Neural cell (in vitro differentiated cells): ENCODE data around the gene UBE4A. TPM values are rescaled to one million over a fixed set of nuclear protein-coding genes. Genes with fewer than 3 reads are reported as not detected.

Source experiments
- H2AFZ ChIP-seq: fragments of 200-600, 300-800 bp; sonication (generic), shearing (Covaris generic); 2 replicates; pipeline ENCODE4 v1.6.0; 2014; ENCODE audit warnings: low read depth, mild to moderate bottlenecking, antibody characterized with exemption, low read length, moderate library complexity
- H3F3A ChIP-seq: fragments of 200-600 bp; shearing (Covaris generic); 2 replicates; pipeline ENCODE4 v1.6.1; 2016; ENCODE audit warnings: mild to moderate bottlenecking, moderate library complexity, mixed read lengths, antibody characterized with exemption, low read length; ENCODE audit not compliant: insufficient read depth, poor library complexity, severe bottlenecking
- H3K27ac ChIP-seq: fragments of 200-600, 300-800 bp; sonication (generic), shearing (Covaris generic); 2 replicates; pipeline ENCODE4 v1.5.1; 2014; ENCODE audit warnings: mild to moderate bottlenecking, low read length, moderate library complexity
- H3K27me3 ChIP-seq: fragments of 300-800, 200-600 bp; sonication (generic), shearing (Covaris generic); 2 replicates; pipeline ENCODE4 v1.6.0; 2014; ENCODE audit warnings: mild to moderate bottlenecking, low read depth, low read length, moderate library complexity; ENCODE audit not compliant: insufficient read depth
- H3K36me3 ChIP-seq: fragments of 300-800, 200-600 bp; sonication (generic), shearing (Covaris generic); 2 replicates; pipeline ENCODE4 v1.5.1; 2014; ENCODE audit warnings: mild to moderate bottlenecking, antibody characterized with exemption, low read length, moderate library complexity; ENCODE audit not compliant: insufficient read depth
- H3K4me2 ChIP-seq: fragments of 300-800, 200-600 bp; sonication (generic), shearing (Covaris generic); 2 replicates; pipeline ENCODE4 v1.6.0; 2014; ENCODE audit warnings: mild to moderate bottlenecking, low read length
- H3K4me3 ChIP-seq: fragments of 300-800, 200-600 bp; sonication (generic), shearing (Covaris generic); 2 replicates; pipeline ENCODE4 v1.5.1; 2014; ENCODE audit warnings: mild to moderate bottlenecking, low read length, moderate library complexity
- H3K79me2 ChIP-seq: fragments of 200-600 bp; shearing (Covaris generic); replicated peaks from 2 replicates; pipeline ENCODE4 v1.6.0; 2014; ENCODE audit warnings: mild to moderate bottlenecking, low read length, moderate library complexity; ENCODE audit not compliant: insufficient read depth
- H3K9ac ChIP-seq: fragments of 300-800, 200-600 bp; sonication (generic), shearing (Covaris generic); 2 replicates; pipeline ENCODE4 v1.6.1; 2016; ENCODE audit warnings: mild to moderate bottlenecking, low read length, mixed read lengths
- H3K9me2 ChIP-seq: fragments of 200-600 bp; shearing (Covaris generic); 2 replicates; pipeline ENCODE4 v1.6.1; 2016; ENCODE audit warnings: mild to moderate bottlenecking, low read length, mixed read lengths; ENCODE audit not compliant: insufficient read depth
- H3K9me3 ChIP-seq: fragments of 200-600, 300-800 bp; sonication (generic), shearing (Covaris generic); 2 replicates; pipeline ENCODE4 v1.6.1; 2016; ENCODE audit warnings: mild to moderate bottlenecking, mixed run types, low read length, moderate library complexity, mixed read lengths
- H4K20me1 ChIP-seq: fragments of 200-600 bp; shearing (Covaris generic); 2 replicates; pipeline ENCODE4 v1.6.1; 2016; ENCODE audit warnings: mild to moderate bottlenecking, mixed run types; ENCODE audit not compliant: insufficient read depth
- CTCF ChIP-seq: fragments of 450-650 bp; IDR thresholded peaks from 2 replicates; pipeline ENCODE4 v1.5.1; 2014; ENCODE audit warnings: antibody characterized with exemption, mild to moderate bottlenecking, moderate library complexity; ENCODE audit not compliant: poor library complexity, severe bottlenecking
- EP300 ChIP-seq: fragments of 450-650 bp; conservative IDR thresholded peaks from 2 replicates; pipeline ENCODE4 v1.6.1; 2014; ENCODE audit warnings: antibody characterized with exemption, mild to moderate bottlenecking, moderate library complexity; ENCODE audit not compliant: poor library complexity, severe bottlenecking
- EZH2 ChIP-seq: fragments of 200-600, 300-800 bp; shearing (Covaris generic), sonication (generic); IDR thresholded peaks from 2 replicates; pipeline ENCODE4 v1.6.1; 2014; ENCODE audit warnings: antibody characterized with exemption, low read length, borderline replicate concordance, mild to moderate bottlenecking; ENCODE audit not compliant: insufficient read depth, poor library complexity, severe bottlenecking
- MXI1 ChIP-seq: fragments of 450-650 bp; conservative IDR thresholded peaks from 2 replicates; pipeline ENCODE4 v1.6.1; 2014; ENCODE audit warnings: antibody characterized with exemption, mild to moderate bottlenecking; ENCODE audit not compliant: poor library complexity, severe bottlenecking
- POLR2AphosphoS5 ChIP-seq: IDR thresholded peaks from 2 replicates; pipeline ENCODE4 v1.6.1; 2012
- RAD21 ChIP-seq: fragments of 450-650 bp; conservative IDR thresholded peaks from 2 replicates; pipeline ENCODE4 v1.6.1; 2014; ENCODE audit warnings: antibody characterized with exemption, mild to moderate bottlenecking, moderate library complexity
- SMC3 ChIP-seq: fragments of 450-650 bp; conservative IDR thresholded peaks from 2 replicates; pipeline ENCODE4 v1.6.1; 2014; ENCODE audit warnings: antibody characterized with exemption, mild to moderate bottlenecking, moderate library complexity; ENCODE audit not compliant: poor library complexity
- TAF1 ChIP-seq: IDR thresholded peaks from 2 replicates; pipeline ENCODE4 v1.6.1; 2012; ENCODE audit warnings: low read depth
- polyA minus RNA-seq: library from RNA; depleted of rRNA, polyadenylated mRNA; stranded (reverse); fragments of >200 nt; gene quantifications from 2 replicates; pipeline ENCODE4 v1.2.3, GENCODE V29; 2014
- polyA plus RNA-seq: library from polyadenylated mRNA; depleted of rRNA; stranded (reverse); fragments of >200 nt; gene quantifications from 2 replicates; pipeline ENCODE4 v1.2.3, GENCODE V29; 2014
- TF ChIP-seq, protein P1 (sequence below): IDR thresholded peaks from 2 replicates; pipeline ENCODE4 v1.6.1; 2012; ENCODE audit warnings: borderline replicate concordance

Gene UBE4A
- polyA plus RNA-seq = 33.0 and 36.9 TPM in 2 replicates
- 61.6 and 70.0 TPM in 2 replicates for polyA minus RNA-seq

DNA sequence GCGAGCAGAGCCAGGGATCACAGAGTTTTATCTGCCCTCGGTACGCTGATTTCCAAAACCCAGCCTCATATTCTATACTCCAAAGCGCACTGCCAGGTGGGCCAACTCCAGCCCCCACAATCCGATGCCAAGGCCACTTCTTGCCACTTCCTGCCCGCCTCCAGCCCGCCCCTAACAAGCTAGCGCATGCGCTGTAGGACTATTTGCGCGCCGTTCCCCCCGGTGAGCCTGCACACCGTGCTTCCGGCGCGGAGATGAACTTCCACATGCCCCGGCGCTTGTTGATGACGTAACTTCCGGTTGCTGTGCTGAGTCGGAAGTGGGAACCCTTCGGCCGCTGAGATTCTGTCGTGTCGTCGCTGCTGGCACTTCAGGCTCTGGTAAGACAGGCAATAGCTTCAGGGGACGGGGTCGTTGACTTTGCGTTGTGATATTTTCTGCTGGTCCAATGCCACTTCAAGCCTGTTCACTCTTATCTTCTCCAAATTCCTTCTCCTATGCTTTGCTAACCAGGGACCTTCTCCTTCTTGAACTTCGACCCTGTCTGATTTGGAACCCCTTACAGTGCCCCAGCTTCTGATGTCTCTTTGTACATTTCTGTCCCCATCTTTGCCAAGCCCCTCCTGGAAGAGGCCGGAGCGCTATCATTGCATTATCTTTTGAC, at the start of gene UBE4A:
TSS of gene UBE4A (plus strand) at position 306 of the 664 bp plus-strand sequence. CDS start 5,481 bp downstream, outside the sequence.
- Histone ChIP-seq H4K20me1 (no peaks in the 10 kb centered on the region), H3K9me3 (no peaks in the 10 kb centered on the region), H3K79me2 (peaks cover 29% of the 10 kb centered on the region), H3K4me3 (peak within 1 kb of the TSS; percentile 73), H3K9ac (peak within 1 kb of the TSS; percentile 74), H3K27me3 (no peaks in the 10 kb centered on the region), H3F3A (no peaks in the 10 kb centered on the region), H3K36me3 (no peaks in the 10 kb centered on the region), H3K4me2 (peak within 1 kb of the TSS; percentile 97), H2AFZ (peak within 1 kb of the TSS; percentile 97), H3K9me2 (no peaks in the 10 kb centered on the region), H3K27ac (peak within 1 kb of the TSS; percentile 75)
- TF ChIP-seq TAF1 (peak; percentile 78), SMC3 (peak; percentile 39), EZH2 (no peak), POLR2AphosphoS5 (peak; percentile 93), EP300 (peak; percentile 62), RAD21 (peak; percentile 47), MXI1 (peak; percentile 83), CTCF (no peak)
- TF ChIP-seq, protein P1, sequence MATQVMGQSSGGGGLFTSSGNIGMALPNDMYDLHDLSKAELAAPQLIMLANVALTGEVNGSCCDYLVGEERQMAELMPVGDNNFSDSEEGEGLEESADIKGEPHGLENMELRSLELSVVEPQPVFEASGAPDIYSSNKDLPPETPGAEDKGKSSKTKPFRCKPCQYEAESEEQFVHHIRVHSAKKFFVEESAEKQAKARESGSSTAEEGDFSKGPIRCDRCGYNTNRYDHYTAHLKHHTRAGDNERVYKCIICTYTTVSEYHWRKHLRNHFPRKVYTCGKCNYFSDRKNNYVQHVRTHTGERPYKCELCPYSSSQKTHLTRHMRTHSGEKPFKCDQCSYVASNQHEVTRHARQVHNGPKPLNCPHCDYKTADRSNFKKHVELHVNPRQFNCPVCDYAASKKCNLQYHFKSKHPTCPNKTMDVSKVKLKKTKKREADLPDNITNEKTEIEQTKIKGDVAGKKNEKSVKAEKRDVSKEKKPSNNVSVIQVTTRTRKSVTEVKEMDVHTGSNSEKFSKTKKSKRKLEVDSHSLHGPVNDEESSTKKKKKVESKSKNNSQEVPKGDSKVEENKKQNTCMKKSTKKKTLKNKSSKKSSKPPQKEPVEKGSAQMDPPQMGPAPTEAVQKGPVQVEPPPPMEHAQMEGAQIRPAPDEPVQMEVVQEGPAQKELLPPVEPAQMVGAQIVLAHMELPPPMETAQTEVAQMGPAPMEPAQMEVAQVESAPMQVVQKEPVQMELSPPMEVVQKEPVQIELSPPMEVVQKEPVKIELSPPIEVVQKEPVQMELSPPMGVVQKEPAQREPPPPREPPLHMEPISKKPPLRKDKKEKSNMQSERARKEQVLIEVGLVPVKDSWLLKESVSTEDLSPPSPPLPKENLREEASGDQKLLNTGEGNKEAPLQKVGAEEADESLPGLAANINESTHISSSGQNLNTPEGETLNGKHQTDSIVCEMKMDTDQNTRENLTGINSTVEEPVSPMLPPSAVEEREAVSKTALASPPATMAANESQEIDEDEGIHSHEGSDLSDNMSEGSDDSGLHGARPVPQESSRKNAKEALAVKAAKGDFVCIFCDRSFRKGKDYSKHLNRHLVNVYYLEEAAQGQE = peak; percentile 56

- no peaks in the 10 kb centered on the region for H3K9me3 ChIP-seq
- no peak overlapping the region for H2AFZ ChIP-seq
- no peaks in the 10 kb centered on the region for H3K27me3 ChIP-seq
- H3K79me2 ChIP-seq = no peaks in the 10 kb centered on the region
- no peaks in the 10 kb centered on the region for H3K36me3 ChIP-seq
- no peak overlapping the region for H3K27ac ChIP-seq
- H3K4me2 ChIP-seq = no peak overlapping the region
- H4K20me1 ChIP-seq = no peaks in the 10 kb centered on the region
- TF ChIP-seq POLR2AphosphoS5 (no peak), TAF1 (no peak), SMC3 (no peak), CTCF (no peak), EZH2 (no peak), EP300 (no peak), MXI1 (no peak), RAD21 (no peak)
- no peak overlapping the region for H3K9ac ChIP-seq
- no peaks in the 10 kb centered on the region for H3F3A ChIP-seq
- no peaks in the 10 kb centered on the region for H3K9me2 ChIP-seq
- no peak overlapping the region for H3K4me3 ChIP-seq
These were observed 49.1 kb upstream of the UBE4A start for GRCh38 chr11:118310271-118310670.
